ENCODE measurements around the gene OR4F6. TPM values are rescaled to one million over a fixed set of nuclear protein-coding genes. Genes with fewer than 3 reads are reported as not detected.

OR4F6 gene
- total and polyA plus RNA-seq, 2 of the 13 experiments (the other 11 are each of a cell fraction or from before 2014, with no cell fraction given) = not detected

DNA sequence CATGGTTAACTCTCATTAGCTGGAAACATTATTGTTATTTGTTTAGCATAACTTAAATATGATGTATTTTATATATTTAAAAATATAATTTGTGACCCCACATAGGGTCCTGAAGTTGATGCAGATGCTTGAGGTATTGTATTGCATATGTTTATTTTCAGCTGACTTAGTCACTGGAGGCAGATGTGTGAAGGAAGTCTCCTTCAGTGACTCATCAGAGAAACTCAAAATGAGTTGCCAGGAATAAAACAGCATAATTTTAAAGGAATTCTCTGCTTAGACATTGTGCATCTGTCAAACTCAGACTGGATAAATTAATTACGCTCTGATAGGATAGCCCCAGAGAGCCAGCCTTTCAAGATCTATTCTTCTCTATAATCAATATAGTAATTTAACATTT is 7.9 kb upstream of the OR4F6 start:
- no peak overlapping the region for H3K27ac ChIP-seq (ENCODE audit: extremely low read length, insufficient read depth, low read length)
- H2AFZ ChIP-seq (ENCODE audit: low read length) = no peak overlapping the region
- POLR2A ChIA-PET = no interaction called here
- 33% methylated on average over 1 of the region's 1 CpG for WGBS (ENCODE audit: low lambda C conversion rate)
- no peak overlapping the region for H3K4me3 ChIP-seq (replicated peaks in 1 of 3; ENCODE audit: insufficient read depth in 1 of 3, low read depth in 2 of 3, low read length in 3 of 3)
- in situ Hi-C loops (cut with HindIII; ENCODE audit: extremely low pct_ligation_motif_present, low pct_unique_long_range_greater_than_20kb) = no loop called here
- intact Hi-C loops (cut with micrococcal nuclease; ENCODE audit: unreplicated experiment) = no loop called here
- ATAC-seq = no peak
- H3K79me2 ChIP-seq (ENCODE audit: insufficient read depth, low read length) = no peaks in the 10 kb centered on the region
- H3K9me3 ChIP-seq (ENCODE audit: low read length) = no peaks in the 10 kb centered on the region
- H4K20me1 ChIP-seq (ENCODE audit: insufficient read depth, low read length) = no peaks in the 10 kb centered on the region
- no peak for DNase-seq (ENCODE audit: low spot score)
- no peak overlapping the region for H3K9ac ChIP-seq (ENCODE audit: insufficient read depth, low read depth, low read length)
- CTCF ChIA-PET (ENCODE audit: low intra/inter-chr PET ratio, low total read pairs) = no interaction called here
- no peak overlapping the region for H3K4me2 ChIP-seq (ENCODE audit: low read depth, low read length)
- H3K36me3 ChIP-seq (replicated peaks in 1 of 2; ENCODE audit: control insufficient read depth in 1 of 2, insufficient read depth in 2 of 2, low read length in 2 of 2) = no peaks in the 10 kb centered on the region
- no peak for FAIRE-seq
- H3K4me1 ChIP-seq (ENCODE audit: insufficient read depth, low read length) = no peaks in the 10 kb centered on the region
- TF ChIP-seq RCOR2 (CRISPR knock-in tag; IDR thresholded peaks at IDR 0.05) (no peak), SKI (IDR thresholded peaks at IDR 0.05; ENCODE audit: partially characterized antibody) (no peak), NONO (IDR thresholded peaks at IDR 0.05) (no peak), NONO (CRISPR knock-in tag; conservative IDR thresholded peaks at IDR 0.05) (no peak), ZNF547 (CRISPR knock-in tag; IDR thresholded peaks at IDR 0.05) (no peak), ZNF124 (CRISPR knock-in tag; IDR thresholded peaks at IDR 0.05) (no peak), CBX5 (CRISPR knock-in tag; IDR thresholded peaks at IDR 0.05; ENCODE audit: borderline replicate concordance) (no peak), ZNF792 (CRISPR knock-in tag; IDR thresholded peaks at IDR 0.05) (no peak), ZFP36 (IDR thresholded peaks at IDR 0.05; ENCODE audit: borderline replicate concordance, low read depth, low read length, partially characterized antibody) (no peak), BHLHE40 (IDR thresholded peaks at IDR 0.05; ENCODE audit: low read length) (no peak), NCOA5 (CRISPR knock-in tag; IDR thresholded peaks at IDR 0.05) (no peak)
- TF ChIP-seq, protein P1, sequence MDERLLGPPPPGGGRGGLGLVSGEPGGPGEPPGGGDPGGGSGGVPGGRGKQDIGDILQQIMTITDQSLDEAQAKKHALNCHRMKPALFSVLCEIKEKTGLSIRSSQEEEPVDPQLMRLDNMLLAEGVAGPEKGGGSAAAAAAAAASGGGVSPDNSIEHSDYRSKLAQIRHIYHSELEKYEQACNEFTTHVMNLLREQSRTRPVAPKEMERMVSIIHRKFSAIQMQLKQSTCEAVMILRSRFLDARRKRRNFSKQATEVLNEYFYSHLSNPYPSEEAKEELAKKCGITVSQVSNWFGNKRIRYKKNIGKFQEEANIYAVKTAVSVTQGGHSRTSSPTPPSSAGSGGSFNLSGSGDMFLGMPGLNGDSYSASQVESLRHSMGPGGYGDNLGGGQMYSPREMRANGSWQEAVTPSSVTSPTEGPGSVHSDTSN (CRISPR knock-in tag; IDR thresholded peaks at IDR 0.05) = no peak
- TF ChIP-seq, protein P2, sequence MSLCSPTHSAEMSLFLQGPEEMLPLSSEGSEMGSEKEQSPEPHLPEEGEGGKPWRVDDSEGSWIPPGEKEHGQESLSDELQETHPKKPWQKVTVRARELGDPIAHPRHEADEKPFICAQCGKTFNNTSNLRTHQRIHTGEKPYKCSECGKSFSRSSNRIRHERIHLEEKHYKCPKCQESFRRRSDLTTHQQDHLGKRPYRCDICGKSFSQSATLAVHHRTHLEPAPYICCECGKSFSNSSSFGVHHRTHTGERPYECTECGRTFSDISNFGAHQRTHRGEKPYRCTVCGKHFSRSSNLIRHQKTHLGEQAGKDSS (CRISPR knock-in tag; IDR thresholded peaks at IDR 0.05; ENCODE audit: borderline replicate concordance, low read depth) = no peak
- TF ChIP-seq, protein P3, sequence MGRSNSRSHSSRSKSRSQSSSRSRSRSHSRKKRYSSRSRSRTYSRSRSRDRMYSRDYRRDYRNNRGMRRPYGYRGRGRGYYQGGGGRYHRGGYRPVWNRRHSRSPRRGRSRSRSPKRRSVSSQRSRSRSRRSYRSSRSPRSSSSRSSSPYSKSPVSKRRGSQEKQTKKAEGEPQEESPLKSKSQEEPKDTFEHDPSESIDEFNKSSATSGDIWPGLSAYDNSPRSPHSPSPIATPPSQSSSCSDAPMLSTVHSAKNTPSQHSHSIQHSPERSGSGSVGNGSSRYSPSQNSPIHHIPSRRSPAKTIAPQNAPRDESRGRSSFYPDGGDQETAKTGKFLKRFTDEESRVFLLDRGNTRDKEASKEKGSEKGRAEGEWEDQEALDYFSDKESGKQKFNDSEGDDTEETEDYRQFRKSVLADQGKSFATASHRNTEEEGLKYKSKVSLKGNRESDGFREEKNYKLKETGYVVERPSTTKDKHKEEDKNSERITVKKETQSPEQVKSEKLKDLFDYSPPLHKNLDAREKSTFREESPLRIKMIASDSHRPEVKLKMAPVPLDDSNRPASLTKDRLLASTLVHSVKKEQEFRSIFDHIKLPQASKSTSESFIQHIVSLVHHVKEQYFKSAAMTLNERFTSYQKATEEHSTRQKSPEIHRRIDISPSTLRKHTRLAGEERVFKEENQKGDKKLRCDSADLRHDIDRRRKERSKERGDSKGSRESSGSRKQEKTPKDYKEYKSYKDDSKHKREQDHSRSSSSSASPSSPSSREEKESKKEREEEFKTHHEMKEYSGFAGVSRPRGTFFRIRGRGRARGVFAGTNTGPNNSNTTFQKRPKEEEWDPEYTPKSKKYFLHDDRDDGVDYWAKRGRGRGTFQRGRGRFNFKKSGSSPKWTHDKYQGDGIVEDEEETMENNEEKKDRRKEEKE (IDR thresholded peaks at IDR 0.05) = no peak
- TF ChIP-seq, protein P4, sequence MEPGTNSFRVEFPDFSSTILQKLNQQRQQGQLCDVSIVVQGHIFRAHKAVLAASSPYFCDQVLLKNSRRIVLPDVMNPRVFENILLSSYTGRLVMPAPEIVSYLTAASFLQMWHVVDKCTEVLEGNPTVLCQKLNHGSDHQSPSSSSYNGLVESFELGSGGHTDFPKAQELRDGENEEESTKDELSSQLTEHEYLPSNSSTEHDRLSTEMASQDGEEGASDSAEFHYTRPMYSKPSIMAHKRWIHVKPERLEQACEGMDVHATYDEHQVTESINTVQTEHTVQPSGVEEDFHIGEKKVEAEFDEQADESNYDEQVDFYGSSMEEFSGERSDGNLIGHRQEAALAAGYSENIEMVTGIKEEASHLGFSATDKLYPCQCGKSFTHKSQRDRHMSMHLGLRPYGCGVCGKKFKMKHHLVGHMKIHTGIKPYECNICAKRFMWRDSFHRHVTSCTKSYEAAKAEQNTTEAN (CRISPR knock-in tag; conservative IDR thresholded peaks at IDR 0.05) = no peak
- TF ChIP-seq, protein P5, sequence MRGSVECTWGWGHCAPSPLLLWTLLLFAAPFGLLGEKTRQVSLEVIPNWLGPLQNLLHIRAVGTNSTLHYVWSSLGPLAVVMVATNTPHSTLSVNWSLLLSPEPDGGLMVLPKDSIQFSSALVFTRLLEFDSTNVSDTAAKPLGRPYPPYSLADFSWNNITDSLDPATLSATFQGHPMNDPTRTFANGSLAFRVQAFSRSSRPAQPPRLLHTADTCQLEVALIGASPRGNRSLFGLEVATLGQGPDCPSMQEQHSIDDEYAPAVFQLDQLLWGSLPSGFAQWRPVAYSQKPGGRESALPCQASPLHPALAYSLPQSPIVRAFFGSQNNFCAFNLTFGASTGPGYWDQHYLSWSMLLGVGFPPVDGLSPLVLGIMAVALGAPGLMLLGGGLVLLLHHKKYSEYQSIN (CRISPR knock-in tag; IDR thresholded peaks at IDR 0.05; ENCODE audit: borderline replicate concordance) = no peak
- BruUV-seq (replicated peaks) = no TSS peak
- H3K27me3 ChIP-seq (ENCODE audit: control insufficient read depth in 1 of 2, insufficient read depth in 2 of 2, low read length in 2 of 2) = peaks cover 0 to 3% of the 10 kb centered on the region in 2 experiments; a peak in 1 of 5 replicates
